Activated T-cell treated with anti-CD3 and anti-CD28 coated beads for 24 hours (primary cell): Measurements from ENCODE around the gene SLU7.
"Not testable (repeated sequence)": the region's sequence is repeated elsewhere in the genome, so short reads cannot be mapped to it uniquely, and the experiment has no call there.

ENCODE experiments used
- DNase-seq: peaks from one replicate; pipeline ENCODE4 v3.0.0-alpha.2; 2020; ENCODE audit warnings: low read depth

SLU7 gene

GRCh38 chr5:160450164-160450932 is 31.5 kb upstream of the SLU7 start:
- no peak for DNase-seq

GRCh38 chr5:160449458-160449857 is 30.6 kb upstream of the SLU7 start:
- no peak for DNase-seq

GRCh38 chr5:160448886-160449285 is 30.0 kb upstream of the SLU7 start:
- DNase-seq = no peak

GRCh38 chr5:160445751-160446150 is 26.9 kb upstream of the SLU7 start:
- DNase-seq = no peak

GRCh38 chr5:160445132-160445531 is 26.3 kb upstream of the SLU7 start:
- no peak for DNase-seq

- no peak for DNase-seq
Measured at GRCh38 chr5:160444407-160444806, 25.5 kb upstream of the SLU7 start.

- no peak for DNase-seq
Measured at GRCh38 chr5:160442824-160443431, 24.0 kb upstream of the SLU7 start.

- no peak for DNase-seq
Measured at GRCh38 chr5:160441311-160441781, 22.5 kb upstream of the SLU7 start.

GRCh38 chr5:160439205-160439600 is 20.3 kb upstream of the SLU7 start:
- DNase-seq = peak; percentile 88

- peak; percentile 51 for DNase-seq
Measured at GRCh38 chr5:160438316-160439204, 19.7 kb upstream of the SLU7 start.

- DNase-seq = no peak
Measured at GRCh38 chr5:160437271-160437670, 18.4 kb upstream of the SLU7 start.

GRCh38 chr5:160436661-160437060 is 17.8 kb upstream of the SLU7 start:
- not testable (repeated sequence) for DNase-seq

- DNase-seq = no peak
Measured at GRCh38 chr5:160436017-160436416, 17.1 kb upstream of the SLU7 start.

- no peak for DNase-seq
Measured at GRCh38 chr5:160435532-160435931, 16.7 kb upstream of the SLU7 start.

- DNase-seq = no peak
Measured at GRCh38 chr5:160434022-160434531, 15.2 kb upstream of the SLU7 start.

- DNase-seq = no peak
Measured at GRCh38 chr5:160432787-160433186, 13.9 kb upstream of the SLU7 start.

GRCh38 chr5:160432196-160432595 is 13.3 kb upstream of the SLU7 start:
- no peak for DNase-seq

GRCh38 chr5:160427607-160428006 is 8.7 kb upstream of the SLU7 start:
- DNase-seq = no peak

- DNase-seq = no peak
Measured at GRCh38 chr5:160423099-160423498, 4.2 kb upstream of the SLU7 start.

- DNase-seq = peak; percentile 88
Measured at GRCh38 chr5:160421625-160422258, 2.9 kb upstream of the SLU7 start, which contains the start of gene PTTG1. Gene PTTG1, plus strand, starts transcription at chr5:160421855. Its CDS starts 458 bp downstream, at chr5:160422313.

GRCh38 chr5:160420331-160420610 is 1.4 kb upstream of the SLU7 start:
- no peak for DNase-seq
